Kidney (tissue), 14 donors: ENCODE results near the gene OR1F1. TPM values are rescaled to one million over a fixed set of nuclear protein-coding genes. Genes with fewer than 3 reads are reported as not detected.

Experiments
- DNase-seq, 5 donors: peaks; one replicate each; pipeline ENCODE4 v3.0.0-alpha.2; 2013 to 2020
- FAIRE-seq: peaks from 2 replicates; lab custom pipeline; 2012; peaks lifted over from hg19 to GRCh38; lab: Jason Lieb, UNC
- H3K27ac ChIP-seq, 2 donors: one replicate each; pipeline ENCODE4 v1.7.0; 2013; ENCODE audit warnings: low read depth in 2 of 2, low read length in 2 of 2, inconsistent platforms in 1 of 2
- H3K27me3 ChIP-seq: one replicate; pipeline ENCODE4 v1.7.1; 2013; ENCODE audit warnings: low read length, inconsistent platforms; ENCODE audit not compliant: control insufficient read depth, insufficient read depth
- H3K36me3 ChIP-seq, 3 donors: one replicate each; pipeline versions ENCODE4 v1.7.0 to v1.7.1; 2013; ENCODE audit warnings: low read length in 3 of 3, control low read depth in 1 of 3, inconsistent platforms in 1 of 3; ENCODE audit not compliant: insufficient read depth in 3 of 3, control insufficient read depth in 2 of 3
- H3K4me1 ChIP-seq, 3 donors: one replicate each; pipeline versions ENCODE4 v1.7.0 to v1.7.1; 2013; ENCODE audit warnings: low read length in 3 of 3, inconsistent platforms in 1 of 3, low read depth in 1 of 3; ENCODE audit not compliant: control insufficient read depth in 2 of 3, insufficient read depth in 2 of 3
- H3K4me3 ChIP-seq, 3 donors: one replicate each; pipeline versions ENCODE4 v1.7.0 to v1.8.1; 2013; ENCODE audit warnings: low read length in 3 of 3, control low read depth in 1 of 3, inconsistent platforms in 1 of 3
- H3K9ac ChIP-seq, 3 donors: one replicate each; pipeline versions ENCODE4 v1.7.0 to v1.7.1; 2013; ENCODE audit warnings: low read length in 3 of 3, control low read depth in 1 of 3, inconsistent platforms in 1 of 3
- H3K9me3 ChIP-seq, 3 donors: one replicate each; pipeline versions ENCODE4 v1.7.0 to v1.7.1; 2013; ENCODE audit warnings: low read length in 3 of 3, control low read depth in 1 of 3, inconsistent platforms in 1 of 3; ENCODE audit not compliant: control insufficient read depth in 2 of 3, insufficient read depth in 1 of 3
- intact Hi-C: fragments of 100-400 bp; cut with DNase I; formaldehyde crosslinking; loops from one replicate; pipeline ENCODE4 v1.11.1; 2022
- polyA plus RNA-seq: library from polyadenylated mRNA; stranded (reverse); fragments of 350-450 nt; fragmentation: Illumina TruSeq; extraction: RNeasy Lipid Tissue Mini Kit (QIAGEN cat#74804); gene quantifications from one replicate; pipeline ENCODE4 v1.2.3, GENCODE V29; 2014; ENCODE audit warnings: low read depth, low replicate concordance; ENCODE audit not compliant: insufficient read depth
- total RNA-seq: library from RNA; stranded (reverse); fragmentation: NEBNext Ultra II Directional; extraction: Animal tissue kit (Norgen Biotek cat#: 25700); gene quantifications from one replicate; pipeline ENCODE4 v1.2.1, GENCODE V29; 2021
- TF ChIP-seq, protein P1 (sequence below): IDR thresholded peaks from 3 replicates; pipeline ENCODE4 v1.5.1; 2012; ENCODE audit warnings: mild to moderate bottlenecking, moderate library complexity, borderline replicate concordance; ENCODE audit not compliant: insufficient read depth; ENCODE audit errors: extremely low read depth
- donor health status: control.
- donor health status: control.
- donor health status: control.
- donor health status: control.
- donor health status: control.
- donor health status: DM: yes; HTN: yes; CAD: no.
- donor health status: Normal renal cell carcinoma (clear cell type).

OR1F1 gene
- total and polyA plus RNA-seq, 2 donors from 2014 or later: not detected

GRCh38 chr16:3142770-3143169 is 45.2 kb upstream of the OR1F1 start:
- no peak for FAIRE-seq
- intact Hi-C loops: no loop called here

DNA sequence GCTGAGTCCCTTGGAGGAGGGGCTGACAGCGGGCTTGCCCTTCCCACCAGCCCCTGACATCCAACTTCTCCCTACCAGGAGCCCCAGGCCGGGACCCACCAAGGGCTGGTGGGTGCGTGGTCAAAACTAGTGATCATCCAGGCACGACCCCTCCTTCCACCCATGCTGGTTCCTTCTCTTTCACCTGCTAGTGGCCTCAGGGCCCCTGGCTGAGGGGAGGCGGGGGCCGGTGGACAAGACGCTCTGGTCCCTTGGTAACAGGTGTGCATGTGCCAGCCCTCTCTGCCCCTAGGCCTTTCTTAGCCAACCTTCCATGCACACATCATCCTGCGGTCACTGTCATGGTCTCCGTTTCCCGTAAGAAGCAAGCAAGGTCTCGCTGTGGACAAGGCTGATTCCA is 44.8 kb upstream of the OR1F1 start:
- no peak overlapping the region for H3K27ac ChIP-seq
- no peak for FAIRE-seq
- H3K9ac ChIP-seq: no peak overlapping the region
- peaks cover 0 to 3% (median 0%) of the 10 kb centered on the region in 3 donors for H3K4me1 ChIP-seq
- DNase-seq: peak in 1 of 5 donors; percentile 52
- H3K9me3 ChIP-seq: no peaks in the 10 kb centered on the region
- H3K36me3 ChIP-seq: peaks cover 0 to 7% (median 0%) of the 10 kb centered on the region in 3 donors
- intact Hi-C loops: no loop called here
- no peaks in the 10 kb centered on the region for H3K27me3 ChIP-seq
- TF ChIP-seq, protein P1, sequence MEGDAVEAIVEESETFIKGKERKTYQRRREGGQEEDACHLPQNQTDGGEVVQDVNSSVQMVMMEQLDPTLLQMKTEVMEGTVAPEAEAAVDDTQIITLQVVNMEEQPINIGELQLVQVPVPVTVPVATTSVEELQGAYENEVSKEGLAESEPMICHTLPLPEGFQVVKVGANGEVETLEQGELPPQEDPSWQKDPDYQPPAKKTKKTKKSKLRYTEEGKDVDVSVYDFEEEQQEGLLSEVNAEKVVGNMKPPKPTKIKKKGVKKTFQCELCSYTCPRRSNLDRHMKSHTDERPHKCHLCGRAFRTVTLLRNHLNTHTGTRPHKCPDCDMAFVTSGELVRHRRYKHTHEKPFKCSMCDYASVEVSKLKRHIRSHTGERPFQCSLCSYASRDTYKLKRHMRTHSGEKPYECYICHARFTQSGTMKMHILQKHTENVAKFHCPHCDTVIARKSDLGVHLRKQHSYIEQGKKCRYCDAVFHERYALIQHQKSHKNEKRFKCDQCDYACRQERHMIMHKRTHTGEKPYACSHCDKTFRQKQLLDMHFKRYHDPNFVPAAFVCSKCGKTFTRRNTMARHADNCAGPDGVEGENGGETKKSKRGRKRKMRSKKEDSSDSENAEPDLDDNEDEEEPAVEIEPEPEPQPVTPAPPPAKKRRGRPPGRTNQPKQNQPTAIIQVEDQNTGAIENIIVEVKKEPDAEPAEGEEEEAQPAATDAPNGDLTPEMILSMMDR: no peak
- no peak overlapping the region for H3K4me3 ChIP-seq

More at GRCh38 chr16:3142770-3143169, 45.2 kb upstream of the OR1F1 start:
- no peaks in the 10 kb centered on the region for H3K27me3 ChIP-seq
- H3K9me3 ChIP-seq: no peaks in the 10 kb centered on the region
- H3K4me1 ChIP-seq: peaks cover 0 to 3% (median 0%) of the 10 kb centered on the region in 3 donors
- H3K36me3 ChIP-seq: peaks cover 0 to 7% (median 0%) of the 10 kb centered on the region in 3 donors
- DNase-seq: peak in 1 of 5 donors; percentile 62
- no peak overlapping the region for H3K4me3 ChIP-seq
- TF ChIP-seq, protein P1: no peak
- H3K27ac ChIP-seq: no peak overlapping the region
- no peak overlapping the region for H3K9ac ChIP-seq

- Histone ChIP-seq H3K4me3 (no peak overlapping the region), H3K27ac (no peak overlapping the region), H3K27me3 (no peaks in the 10 kb centered on the region), H3K36me3 (peaks cover 0 to 7% (median 0%) of the 10 kb centered on the region in 3 donors), H3K9me3 (no peaks in the 10 kb centered on the region), H3K9ac (no peak overlapping the region), H3K4me1 (peaks cover 0 to 3% (median 0%) of the 10 kb centered on the region in 3 donors)
- TF ChIP-seq, protein P1: no peak
- DNase-seq (peak in 2 of 5 donors; percentile 39 to 69), FAIRE-seq (no peak)
- intact Hi-C loops: no loop called here
These were observed 44.2 kb upstream of the OR1F1 start for GRCh38 chr16:3143598-3144320.
